WERI-Rb-1 (cell line): ENCODE data around the gene UROC1.
A peak's percentile ranks its signal among the peaks of the same experiment; 100 is the strongest.
"Not testable (repeated sequence)": the region's sequence is repeated elsewhere in the genome, so short reads cannot be mapped to it uniquely, and the experiment has no call there.

ENCODE experiments used
- DNase-seq: peaks from one replicate; pipeline ENCODE4 v3.0.0-alpha.2; 2020
- H3K27ac ChIP-seq: fragments of 250-450 bp; sonication (Bioruptor Pico); 2 replicates; pipeline ENCODE4 v1.5.1; 2020; ENCODE audit warnings: mild to moderate bottlenecking, moderate library complexity
- H3K27me3 ChIP-seq: fragments of 250-450 bp; sonication (Bioruptor Pico); 2 replicates; pipeline ENCODE4 v1.5.1; 2021; ENCODE audit warnings: mild to moderate bottlenecking, low read depth, moderate library complexity; ENCODE audit not compliant: insufficient read depth, severe bottlenecking
- H3K36me3 ChIP-seq: fragments of 250-450 bp; sonication (Bioruptor Pico); 2 replicates; pipeline ENCODE4 v1.5.1; 2020; ENCODE audit warnings: mild to moderate bottlenecking, moderate library complexity
- H3K4me3 ChIP-seq: 2 replicates; pipeline ENCODE4 v1.5.1; 2011; ENCODE audit warnings: low read depth, mild to moderate bottlenecking, control low read depth, low read length
- H3K9me3 ChIP-seq: fragments of 250-450 bp; sonication (Bioruptor Pico); 2 replicates; pipeline ENCODE4 v1.5.1; 2021; ENCODE audit warnings: mild to moderate bottlenecking, moderate library complexity; ENCODE audit not compliant: severe bottlenecking
- TF ChIP-seq, protein P1 (sequence below): IDR thresholded peaks from 2 replicates; pipeline ENCODE4 v1.5.1; 2011; ENCODE audit warnings: low read depth, mild to moderate bottlenecking, control low read depth, inconsistent platforms, low read length

UROC1 gene

DNA sequence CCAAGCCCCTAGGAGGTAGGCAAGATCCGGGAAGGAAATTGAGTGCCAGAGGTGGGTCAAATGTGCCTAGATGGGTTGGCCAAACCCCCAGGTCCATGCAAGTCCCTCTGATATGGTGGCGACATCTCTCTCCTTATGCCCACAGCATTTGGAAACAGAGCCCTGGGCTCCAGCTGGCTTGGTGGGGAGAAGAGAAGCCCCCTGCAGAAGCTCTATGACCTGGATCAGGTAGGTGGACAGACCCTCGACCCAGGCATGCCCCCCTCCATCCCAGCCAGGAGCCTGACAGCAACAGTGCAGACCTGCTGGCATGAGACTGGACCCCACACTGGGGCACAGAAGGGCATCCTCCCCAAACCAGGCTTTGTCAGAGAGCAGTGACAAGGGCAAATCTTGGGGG is 18.6 kb upstream of the UROC1 start:
- TF ChIP-seq, protein P1, sequence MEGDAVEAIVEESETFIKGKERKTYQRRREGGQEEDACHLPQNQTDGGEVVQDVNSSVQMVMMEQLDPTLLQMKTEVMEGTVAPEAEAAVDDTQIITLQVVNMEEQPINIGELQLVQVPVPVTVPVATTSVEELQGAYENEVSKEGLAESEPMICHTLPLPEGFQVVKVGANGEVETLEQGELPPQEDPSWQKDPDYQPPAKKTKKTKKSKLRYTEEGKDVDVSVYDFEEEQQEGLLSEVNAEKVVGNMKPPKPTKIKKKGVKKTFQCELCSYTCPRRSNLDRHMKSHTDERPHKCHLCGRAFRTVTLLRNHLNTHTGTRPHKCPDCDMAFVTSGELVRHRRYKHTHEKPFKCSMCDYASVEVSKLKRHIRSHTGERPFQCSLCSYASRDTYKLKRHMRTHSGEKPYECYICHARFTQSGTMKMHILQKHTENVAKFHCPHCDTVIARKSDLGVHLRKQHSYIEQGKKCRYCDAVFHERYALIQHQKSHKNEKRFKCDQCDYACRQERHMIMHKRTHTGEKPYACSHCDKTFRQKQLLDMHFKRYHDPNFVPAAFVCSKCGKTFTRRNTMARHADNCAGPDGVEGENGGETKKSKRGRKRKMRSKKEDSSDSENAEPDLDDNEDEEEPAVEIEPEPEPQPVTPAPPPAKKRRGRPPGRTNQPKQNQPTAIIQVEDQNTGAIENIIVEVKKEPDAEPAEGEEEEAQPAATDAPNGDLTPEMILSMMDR = no peak
- no peak overlapping the region for H3K4me3 ChIP-seq
- no peak overlapping the region for H3K27ac ChIP-seq
- no peaks in the 10 kb centered on the region for H3K36me3 ChIP-seq
- DNase-seq = no peak
- no peaks in the 10 kb centered on the region for H3K27me3 ChIP-seq
- H3K9me3 ChIP-seq = no peaks in the 10 kb centered on the region

DNA sequence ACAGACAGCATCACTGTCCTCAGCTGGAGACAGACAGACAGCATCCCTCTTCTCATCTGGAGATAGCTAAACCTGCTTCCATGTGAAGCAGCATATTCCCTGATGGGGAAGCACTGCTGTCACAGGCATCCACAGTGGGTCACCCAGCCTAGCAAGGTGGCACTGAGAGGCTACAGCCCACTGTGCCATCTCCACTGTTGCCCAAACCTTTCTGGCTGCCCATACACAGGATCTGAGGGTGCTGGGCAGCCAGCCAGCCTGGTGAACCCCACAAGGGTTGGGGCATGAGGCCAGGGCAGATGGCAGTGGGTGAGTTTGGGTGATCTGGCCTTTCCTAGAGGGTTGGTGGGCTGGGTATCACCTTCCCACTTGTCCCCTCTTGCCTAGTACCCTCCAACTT is 18.1 kb upstream of the UROC1 start:
- Histone ChIP-seq H3K4me3 (no peak overlapping the region), H3K27me3 (no peaks in the 10 kb centered on the region), H3K36me3 (no peaks in the 10 kb centered on the region), H3K9me3 (no peaks in the 10 kb centered on the region), H3K27ac (no peak overlapping the region)
- no peak for DNase-seq
- TF ChIP-seq, protein P1 = no peak

DNA sequence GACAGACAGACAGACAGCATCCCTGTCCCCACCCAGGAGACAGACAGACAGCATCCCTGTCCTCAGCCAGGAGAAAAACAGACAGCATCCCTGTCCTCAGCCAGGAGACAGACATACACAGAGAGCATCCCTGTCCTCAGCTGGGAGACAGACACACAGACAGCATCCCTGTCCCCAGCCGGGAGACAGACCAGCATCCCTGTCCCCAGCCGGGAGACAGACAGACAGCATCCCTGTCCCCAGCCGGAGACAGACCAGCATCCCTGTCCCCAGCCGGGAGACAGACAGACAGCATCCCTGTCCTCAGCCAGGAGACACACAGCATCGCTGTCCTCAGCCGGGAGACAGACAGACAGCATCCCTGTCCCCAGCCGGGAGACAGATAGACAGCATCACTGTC is 17.1 kb upstream of the UROC1 start:
- not testable (repeated sequence) for H3K4me3 ChIP-seq, H3K27me3 ChIP-seq, DNase-seq, H3K27ac ChIP-seq, H3K36me3 ChIP-seq, H3K9me3 ChIP-seq

DNA sequence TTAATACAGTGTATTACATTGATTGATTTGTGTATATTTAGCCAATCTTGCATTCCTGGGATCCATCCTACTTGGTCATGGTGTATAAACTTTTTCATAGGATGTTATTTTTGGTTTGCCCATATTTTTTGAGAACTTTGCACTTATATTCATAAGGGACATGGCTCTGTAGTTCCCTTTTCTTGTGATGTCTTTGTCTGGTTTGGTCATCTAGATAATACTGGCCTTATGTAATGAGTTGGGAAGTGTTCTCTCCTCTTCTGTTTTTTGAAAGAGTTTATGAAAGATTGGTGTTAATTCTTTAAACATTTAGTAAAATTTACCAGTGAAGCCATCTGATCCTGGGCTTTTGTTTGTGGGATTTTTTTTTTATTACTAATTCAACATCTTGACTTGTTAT is 15.9 kb upstream of the UROC1 start:
- H3K27me3 ChIP-seq = no peaks in the 10 kb centered on the region
- TF ChIP-seq, protein P1 = no peak
- H3K4me3 ChIP-seq = no peak overlapping the region
- H3K27ac ChIP-seq = no peak overlapping the region
- DNase-seq = no peak
- H3K9me3 ChIP-seq = no peaks in the 10 kb centered on the region
- H3K36me3 ChIP-seq = no peaks in the 10 kb centered on the region

DNA sequence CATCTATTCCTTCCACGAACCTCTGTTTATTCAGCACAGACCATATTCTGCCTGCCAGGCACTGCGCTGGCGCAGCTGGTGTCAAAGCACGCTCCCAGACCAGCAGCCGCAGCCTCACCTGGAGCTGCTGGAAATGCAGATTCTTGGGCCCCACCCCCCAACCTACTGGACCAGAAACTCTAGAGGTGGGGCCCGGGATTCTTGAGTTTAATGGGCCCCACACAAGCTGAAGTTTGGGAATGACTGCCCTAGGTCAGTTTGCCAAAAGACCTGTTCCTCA is 13.4 kb upstream of the UROC1 start:
- Histone ChIP-seq H3K27me3 (no peaks in the 10 kb centered on the region), H3K36me3 (no peaks in the 10 kb centered on the region), H3K4me3 (no peak overlapping the region), H3K27ac (no peak overlapping the region), H3K9me3 (no peaks in the 10 kb centered on the region)
- TF ChIP-seq, protein P1 = no peak
- no peak for DNase-seq

DNA sequence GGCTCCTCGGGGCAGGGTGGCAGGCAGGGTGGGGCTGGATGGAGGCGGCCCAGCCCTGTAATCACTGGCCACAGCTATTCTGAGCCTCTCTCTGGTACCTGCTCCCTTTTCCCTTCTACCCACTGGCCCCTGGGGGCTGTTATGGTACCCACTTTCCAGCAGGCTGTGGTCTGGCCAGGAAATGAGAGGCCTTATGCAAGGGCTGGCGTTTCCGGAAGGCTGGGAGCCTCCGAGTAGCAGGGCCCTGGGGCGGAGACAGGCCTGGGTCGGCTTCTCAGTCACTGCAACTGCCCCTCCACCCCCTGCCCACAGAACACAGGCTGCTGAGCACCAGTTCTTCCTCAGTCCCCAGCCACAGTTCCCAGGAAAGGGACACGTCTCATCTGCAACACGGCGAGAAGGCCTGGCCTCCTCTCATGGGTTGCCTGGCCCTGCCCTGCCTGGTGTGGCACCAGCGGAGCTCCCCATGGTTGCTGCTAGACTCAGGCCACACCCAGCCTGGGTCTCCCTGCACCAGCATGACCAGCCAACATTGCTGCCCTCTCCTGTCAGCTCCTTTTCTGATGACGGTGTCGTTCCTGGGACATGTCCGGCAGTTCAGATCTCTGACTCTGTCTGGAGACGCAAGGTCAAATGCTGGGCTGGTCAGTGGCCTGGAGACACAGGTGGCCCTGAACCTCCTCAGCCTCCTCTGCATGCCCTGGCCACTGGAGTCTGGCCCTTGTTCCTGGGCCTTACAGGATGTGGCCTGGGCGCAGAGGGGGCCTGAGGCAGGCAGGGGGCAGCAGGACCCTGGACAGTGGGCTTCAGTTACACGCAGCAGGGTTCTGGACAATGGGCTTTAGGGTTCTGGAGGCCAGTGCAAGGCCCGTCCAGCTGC is 12.8 kb upstream of the UROC1 start:
- DNase-seq = no peak
- H3K4me3 ChIP-seq = no peak overlapping the region
- H3K27ac ChIP-seq = no peak overlapping the region
- no peaks in the 10 kb centered on the region for H3K9me3 ChIP-seq
- TF ChIP-seq, protein P1 = peak; percentile 41; the same call in 1 of the 2 replicates
- H3K27me3 ChIP-seq = no peaks in the 10 kb centered on the region
- H3K36me3 ChIP-seq = no peaks in the 10 kb centered on the region
